Measurements from ENCODE around the gene IL33. TPM values are rescaled to one million over a fixed set of nuclear protein-coding genes. Genes with fewer than 3 reads are reported as not detected.

The IL33 gene
- polyA plus RNA-seq, 1 of the 3 experiments (the other 2 are of a cell fraction): not detected

- Histone ChIP-seq H3K4me3 (ENCODE audit: low read depth in 2 of 2, low read length in 1 of 2) (no peak overlapping the region), H3F3A (replicated peaks; ENCODE audit: insufficient read depth) (no peaks in the 10 kb centered on the region), H3K4me1 (ENCODE audit: control insufficient read depth in 1 of 2, insufficient read depth in 2 of 2, low read depth in 1 of 2, low read length in 1 of 2) (peaks cover 0 to 14% of the 10 kb centered on the region in 2 experiments; a peak in 1 of 4 replicates), H3K27ac (ENCODE audit: low read depth in 2 of 2, low read length in 1 of 2) (no peak overlapping the region), H3K9ac (no peak overlapping the region), H3K9me2 (no peaks in the 10 kb centered on the region), H2AFZ (ENCODE audit: low read depth) (no peak overlapping the region), H3K36me3 (replicated peaks in 1 of 2; ENCODE audit: control insufficient read depth in 1 of 2, insufficient read depth in 2 of 2, low read length in 1 of 2) (no peaks in the 10 kb centered on the region), H4K20me1 (ENCODE audit: insufficient read depth) (no peaks in the 10 kb centered on the region), H3K4me2 (no peak overlapping the region), H3K9me3 (peaks cover 9% of the 10 kb centered on the region; the same call in 1 of the 2 replicates), H3K27me3 (ENCODE audit: insufficient read depth) (no peaks in the 10 kb centered on the region), H3K79me2 (ENCODE audit: insufficient read depth) (no peaks in the 10 kb centered on the region)
- POLR2A ChIA-PET: no interaction called here
- WGBS (ENCODE audit: low lambda C conversion rate): 14% methylated on average over 3 of the region's 3 CpGs
- DNase-seq: no peak
- TF ChIP-seq EP300 (IDR thresholded peaks at IDR 0.05; ENCODE audit: borderline replicate concordance in 1 of 2, low read depth in 1 of 2, low read length in 1 of 2): no peak
- TF ChIP-seq JUND (IDR thresholded peaks at IDR 0.05): no peak
- TF ChIP-seq CTCF (IDR thresholded peaks at IDR 0.05): no peak
- no peak for TF ChIP-seq SMC3 (IDR thresholded peaks at IDR 0.05; ENCODE audit: low read depth, low read length)
- no peak for TF ChIP-seq ZBTB33 (IDR thresholded peaks at IDR 0.05; ENCODE audit: borderline replicate concordance, low read depth)
- no peak for TF ChIP-seq CHD2 (IDR thresholded peaks at IDR 0.05; ENCODE audit: low read length, partially characterized antibody)
- TF ChIP-seq MAX (IDR thresholded peaks at IDR 0.05; ENCODE audit: low read depth): no peak
- no peak for TF ChIP-seq RXRA (IDR thresholded peaks at IDR 0.05; ENCODE audit: borderline replicate concordance, low read depth)
- no peak for TF ChIP-seq RFX5 (IDR thresholded peaks at IDR 0.05; ENCODE audit: low read length)
- TF ChIP-seq RAD21 (IDR thresholded peaks at IDR 0.05; ENCODE audit: low read length): no peak
- no peak for TF ChIP-seq FOXM1 (IDR thresholded peaks at IDR 0.05; ENCODE audit: low read depth)
- no peak for TF ChIP-seq TCF12 (IDR thresholded peaks at IDR 0.05)
- TF ChIP-seq RCOR1 (IDR thresholded peaks at IDR 0.05; ENCODE audit: low read length): no peak
- TF ChIP-seq MXI1 (IDR thresholded peaks at IDR 0.05; ENCODE audit: low read depth, low read length): no peak
- TF ChIP-seq GATA2 (CRISPR knock-in tag; IDR thresholded peaks at IDR 0.05): no peak
- no peak for TF ChIP-seq ELF1 (IDR thresholded peaks at IDR 0.05)
- TF ChIP-seq REST (IDR thresholded peaks at IDR 0.05; ENCODE audit: low read depth, low read length): no peak
- no peak for TF ChIP-seq FOSL2 (IDR thresholded peaks at IDR 0.05; ENCODE audit: borderline replicate concordance, low read depth)
- CTCF ChIA-PET: interaction anchor here (1.1 kb wide), 1 partner anchor 121 kb away, joined by 3 read pairs; no protein-coding TSS in a partner anchor
Observed at GRCh38 chr9:6212722-6213375, 2.8 kb upstream of the IL33 start.

All from SK-N-SH (cell line).